Endothelial cell of umbilical vein (primary cell): ENCODE data around the gene ETV4. TPM values are rescaled to one million over a fixed set of nuclear protein-coding genes. Genes with fewer than 3 reads are reported as not detected.

Experiments used
- BruUV-seq: library from RNA; stranded (reverse); fragments of 400-500 nt; replicated peaks from 2 replicates; lab custom pipeline; 2021; lab: Mats Ljungman, UMichigan
- CTCF ChIA-PET: fragments of 300-600, 350-600 bp; sonication (Branson Sonifier 250); formaldehyde crosslinking; loops from one replicate; lab custom pipeline; 2021; ENCODE audit warnings: antibody characterized with exemption, inconsistent platforms; lab: Charles Lee
- POLR2A ChIA-PET: fragments of 300-600, 350-600 bp; sonication (Branson Sonifier 250); formaldehyde crosslinking; loops from one replicate; lab custom pipeline; 2021; ENCODE audit warnings: antibody characterized with exemption, inconsistent platforms; lab: Charles Lee
- DNase-seq: peaks from one replicate; pipeline ENCODE4 v3.0.0-alpha.2; 2011; ENCODE audit warnings: low read depth, low spot score
- FAIRE-seq: peaks from 2 replicates; lab custom pipeline; 2011; peaks lifted over from hg19 to GRCh38; lab: Jason Lieb, UNC
- H2AFZ ChIP-seq: 2 replicates; pipeline ENCODE4 v1.6.0; 2012; ENCODE audit warnings: low read depth, low read length, control low read depth, inconsistent platforms
- H3K27ac ChIP-seq: 2 replicates; pipeline ENCODE4 v1.5.1; 2011; ENCODE audit warnings: low read depth, mild to moderate bottlenecking, control low read depth, low read length, moderate library complexity; ENCODE audit not compliant: insufficient read depth
- H3K27me3 ChIP-seq, 2 experiments: 2 replicates each; pipeline versions ENCODE4 v1.6.0 to v1.6.1; 2011; ENCODE audit warnings: low read length in 2 of 2, mixed read lengths in 1 of 2; ENCODE audit not compliant: control insufficient read depth in 2 of 2, insufficient read depth in 2 of 2
- H3K36me3 ChIP-seq, 2 experiments: 2 replicates in 1 of 2; 3 replicates in 1 of 2; pipeline ENCODE4 v1.5.1; 2011; ENCODE audit warnings: low read length in 2 of 2, mild to moderate bottlenecking in 1 of 2, moderate library complexity in 1 of 2; ENCODE audit not compliant: control insufficient read depth in 2 of 2, insufficient read depth in 2 of 2; ENCODE audit errors: extremely low read depth in 1 of 2
- H3K4me1 ChIP-seq: 3 replicates; pipeline ENCODE4 v1.5.1; 2011; ENCODE audit warnings: mild to moderate bottlenecking, low read length; ENCODE audit not compliant: control insufficient read depth, insufficient read depth; ENCODE audit errors: extremely low read depth
- H3K4me2 ChIP-seq: 2 replicates; pipeline ENCODE4 v1.6.1; 2011; ENCODE audit warnings: low read length, control low read depth, mixed read lengths; ENCODE audit not compliant: insufficient read depth
- H3K4me3 ChIP-seq, 3 experiments: fragments of 200-600 bp in 1 of 3; sonication (generic), shearing (Covaris generic) in 1 of 3; replicated peaks in 1 of 3; 2 replicates each; pipeline ENCODE4 v1.5.1; 2011 to 2016; ENCODE audit warnings: control low read depth in 3 of 3, low read length in 3 of 3, mild to moderate bottlenecking in 2 of 3, inconsistent platforms in 1 of 3, low read depth in 1 of 3, moderate library complexity in 1 of 3; ENCODE audit not compliant: insufficient read depth in 1 of 3
- H3K79me2 ChIP-seq: 2 replicates; pipeline ENCODE4 v1.6.0; 2012; ENCODE audit warnings: low read length, inconsistent platforms; ENCODE audit not compliant: control insufficient read depth, insufficient read depth
- H3K9ac ChIP-seq: replicated peaks from 2 replicates; pipeline ENCODE3; 2011; ENCODE audit warnings: low read length, control low read depth; ENCODE audit not compliant: insufficient read depth; ENCODE audit errors: extremely low read depth
- H3K9me1 ChIP-seq: replicated peaks from 3 replicates; pipeline ENCODE4 v1.6.0; 2011; ENCODE audit warnings: mild to moderate bottlenecking, low read length; ENCODE audit not compliant: control insufficient read depth, insufficient read depth; ENCODE audit errors: extremely low read depth
- H3K9me3 ChIP-seq: replicated peaks from 2 replicates; pipeline ENCODE4 v1.5.1; 2012; ENCODE audit warnings: low read length, inconsistent platforms; ENCODE audit not compliant: control insufficient read depth, insufficient read depth
- H4K20me1 ChIP-seq: replicated peaks from 2 replicates; pipeline ENCODE3; 2011; ENCODE audit warnings: mild to moderate bottlenecking, low read length; ENCODE audit not compliant: control insufficient read depth, insufficient read depth; ENCODE audit errors: extremely low read depth
- EZH2 ChIP-seq: IDR thresholded peaks from 2 replicates; pipeline ENCODE4 v1.6.1; 2012; ENCODE audit warnings: borderline replicate concordance, low read depth, mild to moderate bottlenecking, moderate library complexity, low read length, inconsistent platforms; ENCODE audit not compliant: severe bottlenecking
- FOS ChIP-seq: IDR thresholded peaks from 2 replicates; pipeline ENCODE4 v1.6.1; 2011; ENCODE audit warnings: mild to moderate bottlenecking, low read length, moderate library complexity, borderline replicate concordance; ENCODE audit not compliant: insufficient read depth
- MYC ChIP-seq: IDR thresholded peaks from one replicate; pipeline ENCODE4 v1.6.1; 2011; ENCODE audit warnings: mild to moderate bottlenecking, low read depth, low read length
- POLR2A ChIP-seq: IDR thresholded peaks from 2 replicates; pipeline ENCODE4 v1.6.1; 2012; ENCODE audit warnings: low read depth, mild to moderate bottlenecking, control low read depth, low read length
- POLR2AphosphoS5 ChIP-seq: IDR thresholded peaks from 2 replicates; pipeline ENCODE4 v1.6.1; 2012; ENCODE audit warnings: low read depth, mild to moderate bottlenecking, control low read depth, low read length, moderate library complexity; ENCODE audit not compliant: insufficient read depth
- dilution Hi-C: fragments of 300-500 bp; cut with MboI; formaldehyde crosslinking; loops from one replicate; pipeline ENCODE4 v1.15.0; 2019; ENCODE audit warnings: low sequenced_read_pairs; ENCODE audit not compliant: extremely low pct_ligation_motif_present
- intact Hi-C: fragments of 100-400 bp; cut with micrococcal nuclease; formaldehyde crosslinking; loops from one replicate; pipeline ENCODE4 v1.10.0; 2022
- polyA plus RNA-seq, 4 experiments: library from polyadenylated mRNA; depleted of rRNA in 3 of 4; stranded (reverse) in 3 of 4; unstranded in 1 of 4; fragments of >200 nt; gene quantifications; 2 replicates each; pipeline versions ENCODE4 v1.2.1 to v1.2.3, GENCODE V29; 2011 to 2012; ENCODE audit warnings: missing spikeins in 1 of 4
- total RNA-seq: library from RNA; stranded (reverse); gene quantifications from 2 replicates; pipeline ENCODE4 v1.2.3, GENCODE V29; 2021
- TF ChIP-seq, protein P1 (sequence below): IDR thresholded peaks from 2 replicates; pipeline ENCODE4 v1.6.1; 2011; ENCODE audit not compliant: insufficient read depth, insufficient read length

Gene ETV4
- total and polyA plus RNA-seq, 2 donors (not counting 3 experiments of a cell fraction or from before 2014, with no cell fraction given) = 7.3 to 32.2 TPM

DNA sequence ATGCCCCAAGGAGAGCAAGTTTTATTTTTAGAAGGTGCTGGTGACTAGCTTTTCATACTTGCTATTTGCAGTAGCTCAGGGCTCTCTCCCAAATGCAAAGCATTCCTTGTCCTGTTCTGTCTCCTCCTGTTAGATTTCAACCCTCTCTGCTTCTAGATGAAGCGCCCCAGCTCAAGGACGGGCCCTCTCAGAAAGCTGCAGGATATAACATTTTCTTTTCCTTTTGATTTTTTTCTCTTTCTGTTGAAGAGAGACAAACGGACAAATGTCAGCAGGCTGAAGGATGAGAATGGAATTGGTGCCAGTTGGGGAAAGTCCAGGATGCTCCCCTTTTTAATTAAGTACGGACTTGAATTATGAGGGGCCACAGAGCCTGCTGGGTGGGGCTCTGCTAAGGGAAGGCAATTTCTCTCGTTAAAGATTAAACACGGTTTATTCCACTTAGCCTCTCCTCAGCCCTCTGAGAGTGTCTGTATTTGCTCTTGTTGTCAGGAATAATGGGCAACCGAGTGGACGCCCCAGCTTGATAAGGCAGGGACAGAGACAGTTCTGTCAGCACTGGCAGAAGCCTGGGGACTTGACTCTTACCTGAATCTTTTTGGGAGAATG, 6.2 kb upstream of the ETV4 start:
- dilution Hi-C loops = no loop called here
- ChIA-PET CTCF (interaction anchor here (0.6 kb wide), 1 partner anchor 121 kb away, joined by 3 read pairs; no protein-coding TSS in a partner anchor), POLR2A (no interaction called here)

GRCh38 chr17:43550754-43551153, 4.6 kb upstream of the ETV4 start:
- POLR2A ChIA-PET = no interaction called here
- Histone ChIP-seq H3K27me3 (peaks cover 0 to 5% of the 10 kb centered on the region in 2 experiments), H3K79me2 (no peaks in the 10 kb centered on the region), H3K27ac (no peak overlapping the region), H3K9ac (no peak overlapping the region), H4K20me1 (no peaks in the 10 kb centered on the region), H2AFZ (no peak overlapping the region), H3K4me3 (no peak overlapping the region), H3K36me3 (no peaks in the 10 kb centered on the region), H3K9me3 (no peaks in the 10 kb centered on the region), H3K4me2 (no peak overlapping the region), H3K9me1 (no peaks in the 10 kb centered on the region), H3K4me1 (peaks cover 6% of the 10 kb centered on the region)
- no TSS peak for BruUV-seq
- CTCF ChIA-PET = no interaction called here
- dilution Hi-C loops (no loop called here), intact Hi-C loops (no loop called here)
- TF ChIP-seq EZH2 (no peak), FOS (no peak)
- no peak for DNase-seq
- no peak for FAIRE-seq

More for the DNA sequence above, 6.2 kb upstream of the ETV4 start:
- intact Hi-C loops = no loop called here
- H3K4me3 ChIP-seq = no peak overlapping the region
- H3K4me2 ChIP-seq = no peak overlapping the region
- H2AFZ ChIP-seq = no peak overlapping the region
- no peaks in the 10 kb centered on the region for H3K79me2 ChIP-seq
- no peaks in the 10 kb centered on the region for H4K20me1 ChIP-seq
- BruUV-seq = no TSS peak
- H3K4me1 ChIP-seq = no peaks in the 10 kb centered on the region
- no peaks in the 10 kb centered on the region for H3K9me1 ChIP-seq
- FAIRE-seq = no peak
- peaks cover 0 to 5% of the 10 kb centered on the region in 2 experiments for H3K27me3 ChIP-seq
- no peak for DNase-seq
- H3K27ac ChIP-seq = no peak overlapping the region
- no peaks in the 10 kb centered on the region for H3K9me3 ChIP-seq
- no peak overlapping the region for H3K9ac ChIP-seq
- no peak for TF ChIP-seq POLR2A
- TF ChIP-seq POLR2AphosphoS5 = no peak
- TF ChIP-seq EZH2 = no peak
- TF ChIP-seq, protein P1, sequence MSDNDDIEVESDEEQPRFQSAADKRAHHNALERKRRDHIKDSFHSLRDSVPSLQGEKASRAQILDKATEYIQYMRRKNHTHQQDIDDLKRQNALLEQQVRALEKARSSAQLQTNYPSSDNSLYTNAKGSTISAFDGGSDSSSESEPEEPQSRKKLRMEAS = no peak
- no peak for TF ChIP-seq MYC
- H3K36me3 ChIP-seq = no peaks in the 10 kb centered on the region
